CD4-positive, alpha-beta memory T cell (primary cell): ENCODE data around the gene MBIP. TPM values are rescaled to one million over a fixed set of nuclear protein-coding genes. Genes with fewer than 3 reads are reported as not detected.

Source experiments
- CTCF ChIA-PET: fragments of 350-600 bp; sonication (Branson Sonifier 250); formaldehyde crosslinking; loops from one replicate; lab custom pipeline; 2021; ENCODE audit warnings: inconsistent platforms; ENCODE audit not compliant: partially characterized antibody; lab: Charles Lee
- POLR2A ChIA-PET: fragments of 350-600 bp; sonication (Branson Sonifier 250); formaldehyde crosslinking; loops from one replicate; lab custom pipeline; 2021; ENCODE audit not compliant: partially characterized antibody; lab: Charles Lee
- DNase-seq, 5 donors: peaks; one replicate each; pipeline versions ENCODE4 v3.0.0 to v3.0.0-alpha.2; 2020 to 2022; ENCODE audit warnings: mixed read lengths in 1 of 5
- H3K27ac ChIP-seq: one replicate; pipeline ENCODE4 v1.7.0; 2013; ENCODE audit warnings: low read depth, low read length
- H3K27me3 ChIP-seq: 2 replicates; pipeline ENCODE4 v1.7.0; 2013; ENCODE audit warnings: mild to moderate bottlenecking, low read length, moderate library complexity; ENCODE audit not compliant: insufficient read depth
- H3K36me3 ChIP-seq: 2 replicates; pipeline ENCODE4 v1.7.0; 2013; ENCODE audit warnings: mild to moderate bottlenecking, low read length, moderate library complexity; ENCODE audit not compliant: insufficient read depth
- H3K4me1 ChIP-seq: 2 replicates; pipeline ENCODE4 v1.7.0; 2013; ENCODE audit warnings: mild to moderate bottlenecking, low read length, moderate library complexity; ENCODE audit not compliant: insufficient read depth
- H3K4me3 ChIP-seq, 2 donors: one replicate each; pipeline ENCODE4 v1.7.0; 2013; ENCODE audit warnings: low read length in 2 of 2, mild to moderate bottlenecking in 1 of 2
- H3K9me3 ChIP-seq, 2 donors: one replicate each; pipeline ENCODE4 v1.7.0; 2013; ENCODE audit warnings: low read length in 2 of 2, control low read depth in 1 of 2; ENCODE audit not compliant: control insufficient read depth in 1 of 2
- H3K27ac Mint-ChIP-seq, 7 donors: one replicate each; pipeline ENCODE4 v1.8.0; 2020 to 2021; ENCODE audit warnings: mixed read lengths in 7 of 7, mild to moderate bottlenecking in 6 of 7, inconsistent platforms in 3 of 7, moderate library complexity in 3 of 7
- H3K27me3 Mint-ChIP-seq, 2 donors: one replicate each; pipeline ENCODE4 v1.8.0; 2020 to 2021; ENCODE audit warnings: mixed read lengths in 2 of 2
- H3K36me3 Mint-ChIP-seq, 2 donors: one replicate each; pipeline ENCODE4 v1.8.0; 2020 to 2021; ENCODE audit warnings: mixed read lengths in 2 of 2, inconsistent platforms in 1 of 2, mild to moderate bottlenecking in 1 of 2
- H3K4me1 Mint-ChIP-seq, 4 donors: one replicate each; pipeline ENCODE4 v1.8.0; 2020 to 2021; ENCODE audit warnings: mixed read lengths in 4 of 4, mild to moderate bottlenecking in 1 of 4
- H3K4me3 Mint-ChIP-seq, 8 donors: one replicate each; pipeline ENCODE4 v1.8.0; 2020 to 2021; ENCODE audit warnings: mixed read lengths in 8 of 8, mild to moderate bottlenecking in 7 of 8, moderate library complexity in 6 of 8, inconsistent platforms in 3 of 8
- H3K9me3 Mint-ChIP-seq, 8 donors: one replicate each; pipeline ENCODE4 v1.8.0; 2020 to 2021; ENCODE audit warnings: mixed read lengths in 8 of 8, mild to moderate bottlenecking in 5 of 8, inconsistent platforms in 3 of 8, moderate library complexity in 1 of 8
- intact Hi-C: fragments of 100-400 bp; cut with micrococcal nuclease; formaldehyde crosslinking; loops from one replicate; pipeline ENCODE4 v1.15.1; 2023
- polyA plus RNA-seq, 2 donors: library from polyadenylated mRNA; unstranded; fragments of 300-500 nt; fragmentation: Illumina TruSeq; gene quantifications; one replicate each; pipeline ENCODE4 v1.2.3, GENCODE V29; 2021
- total RNA-seq, 2 experiments: library from RNA; stranded (reverse); gene quantifications; one replicate each; pipeline ENCODE4 v1.2.3, GENCODE V29; 2021

The MBIP gene
- total and polyA plus RNA-seq, 4 experiments from 2014 or later, result 16.7 to 25.6 (median 19.8) TPM

DNA sequence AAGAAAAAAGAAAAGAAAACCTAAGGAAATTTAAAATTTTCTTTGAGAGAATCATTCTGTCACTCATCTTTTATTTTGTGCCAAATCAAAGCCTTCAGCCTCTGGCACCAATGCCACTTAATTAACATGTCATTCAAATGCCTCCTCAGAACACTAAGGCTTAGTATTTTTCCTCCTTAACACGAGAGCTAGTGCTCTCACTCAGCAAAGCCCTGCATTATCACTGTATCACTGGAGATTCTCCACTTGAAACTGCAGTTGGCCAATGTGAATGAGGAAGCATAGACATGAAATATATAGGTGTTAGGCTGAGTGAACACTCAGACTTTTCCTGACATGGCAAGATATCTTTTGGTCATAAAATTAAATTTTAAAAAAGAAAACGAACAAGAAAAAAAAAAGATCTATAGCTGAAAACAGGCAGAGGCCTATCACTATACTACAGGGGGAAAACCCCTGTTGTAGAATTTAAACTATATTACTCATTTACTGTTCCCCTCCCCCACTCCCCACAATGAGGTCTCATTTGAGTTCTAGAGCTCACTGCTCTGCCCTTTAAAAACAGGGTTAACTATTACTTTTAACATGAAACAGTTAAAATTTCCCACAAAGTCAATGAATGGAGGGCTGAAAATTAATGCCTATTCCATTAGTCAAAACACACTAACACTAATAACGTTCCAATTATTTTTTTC is 5.1 kb downstream of the MBIP start:
- no peaks in the 10 kb centered on the region for H3K27me3 Mint-ChIP-seq
- H3K27ac Mint-ChIP-seq, result no peak overlapping the region
- Histone ChIP-seq H3K27ac (no peak overlapping the region), H3K27me3 (no peaks in the 10 kb centered on the region), H3K4me3 (no peak overlapping the region), H3K9me3 (no peaks in the 10 kb centered on the region), H3K4me1 (peaks cover 18% of the 10 kb centered on the region), H3K36me3 (peaks cover 14% of the 10 kb centered on the region)
- DNase-seq, result no peak
- intact Hi-C loops, result no loop called here
- no peak overlapping the region for H3K4me3 Mint-ChIP-seq
- H3K36me3 Mint-ChIP-seq, result peaks cover 26 to 29% of the 10 kb centered on the region in 2 donors
- POLR2A ChIA-PET, result no interaction called here
- no peaks in the 10 kb centered on the region for H3K9me3 Mint-ChIP-seq
- CTCF ChIA-PET, result no interaction called here
- H3K4me1 Mint-ChIP-seq, result peaks cover 14 to 39% (median 23%) of the 10 kb centered on the region in 4 donors

DNA sequence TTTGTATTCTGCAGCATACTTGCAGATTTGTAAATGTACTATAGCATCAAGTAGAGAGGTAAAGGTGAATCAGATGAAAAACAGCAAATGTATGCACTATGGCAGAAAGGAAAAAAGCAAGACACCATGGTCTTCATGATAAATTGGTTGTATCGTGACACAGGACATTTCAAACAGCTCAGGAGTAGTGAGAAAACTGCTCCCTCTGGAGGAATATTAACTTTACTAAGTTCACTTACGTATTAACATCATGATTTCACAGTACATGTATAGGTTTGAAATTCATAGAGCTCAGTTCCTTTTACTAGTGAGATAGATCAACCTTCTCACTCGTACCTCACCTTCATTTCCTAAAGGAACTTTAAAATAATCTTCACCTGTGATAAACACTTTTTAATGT is 6.5 kb downstream of the MBIP start:
- intact Hi-C loops, result no loop called here
- H3K27me3 ChIP-seq, result no peaks in the 10 kb centered on the region
- H3K4me1 ChIP-seq, result peaks cover 10% of the 10 kb centered on the region
- Mint-ChIP-seq H3K9me3 (no peaks in the 10 kb centered on the region), H3K4me3 (no peak overlapping the region), H3K27ac (no peak overlapping the region), H3K36me3 (peaks cover 37 to 39% of the 10 kb centered on the region in 2 donors), H3K4me1 (peaks cover 10 to 27% (median 15%) of the 10 kb centered on the region in 4 donors), H3K27me3 (no peaks in the 10 kb centered on the region)
- no peak overlapping the region for H3K4me3 ChIP-seq
- peaks cover 20% of the 10 kb centered on the region for H3K36me3 ChIP-seq
- no peak for DNase-seq
- H3K27ac ChIP-seq, result no peak overlapping the region
- no peaks in the 10 kb centered on the region for H3K9me3 ChIP-seq
- ChIA-PET POLR2A (no interaction called here), CTCF (no interaction called here)

- no peaks in the 10 kb centered on the region for H3K27me3 Mint-ChIP-seq
- no peaks in the 10 kb centered on the region for H3K27me3 ChIP-seq
- peaks cover 27% of the 10 kb centered on the region for H3K36me3 ChIP-seq
- CTCF ChIA-PET, result no interaction called here
- no peaks in the 10 kb centered on the region for H3K9me3 Mint-ChIP-seq
- no peak for DNase-seq
- H3K9me3 ChIP-seq, result no peaks in the 10 kb centered on the region
- peaks cover 44 to 46% of the 10 kb centered on the region in 2 donors for H3K36me3 Mint-ChIP-seq
- no peak overlapping the region for H3K4me3 ChIP-seq
- POLR2A ChIA-PET, result no interaction called here
- no peak overlapping the region for H3K27ac Mint-ChIP-seq
- peaks cover 6% of the 10 kb centered on the region for H3K4me1 ChIP-seq
- no peak overlapping the region for H3K27ac ChIP-seq
- intact Hi-C loops, result no loop called here
- no peak overlapping the region for H3K4me3 Mint-ChIP-seq
- peaks cover 7 to 27% (median 15%) of the 10 kb centered on the region in 4 donors for H3K4me1 Mint-ChIP-seq
Measured at GRCh38 chr14:36313206-36313605, 7.2 kb downstream of the MBIP start.

GRCh38 chr14:36306836-36307235 is 13.6 kb downstream of the MBIP start:
- Histone ChIP-seq H3K27me3 (no peaks in the 10 kb centered on the region), H3K4me1 (no peaks in the 10 kb centered on the region), H3K36me3 (peaks cover 43% of the 10 kb centered on the region), H3K27ac (no peak overlapping the region), H3K9me3 (no peaks in the 10 kb centered on the region), H3K4me3 (no peak overlapping the region)
- POLR2A ChIA-PET, result interaction anchor here (1.0 kb wide), 1 partner anchor 13 kb away, joined by 4 read pairs; the partner anchor contains the start of gene MBIP
- intact Hi-C loops, result no loop called here
- Mint-ChIP-seq H3K27me3 (no peaks in the 10 kb centered on the region), H3K4me1 (peaks cover 0 to 1% (median 0%) of the 10 kb centered on the region in 4 donors), H3K9me3 (no peaks in the 10 kb centered on the region), H3K36me3 (peaks cover 61 to 73% of the 10 kb centered on the region in 2 donors), H3K27ac (no peak overlapping the region), H3K4me3 (no peak overlapping the region)
- no peak for DNase-seq
- CTCF ChIA-PET, result no interaction called here

- DNase-seq, result no peak
- Histone ChIP-seq H3K36me3 (peaks cover 35% of the 10 kb centered on the region), H3K27ac (no peak overlapping the region), H3K4me1 (no peaks in the 10 kb centered on the region), H3K27me3 (no peaks in the 10 kb centered on the region), H3K4me3 (no peak overlapping the region), H3K9me3 (no peaks in the 10 kb centered on the region)
- Mint-ChIP-seq H3K27ac (no peak overlapping the region), H3K4me1 (peaks cover 0 to 1% (median 0%) of the 10 kb centered on the region in 4 donors), H3K4me3 (no peak overlapping the region), H3K36me3 (peaks cover 49 to 64% of the 10 kb centered on the region in 2 donors), H3K9me3 (no peaks in the 10 kb centered on the region), H3K27me3 (no peaks in the 10 kb centered on the region)
- intact Hi-C loops, result no loop called here
- POLR2A ChIA-PET, result interaction anchor here (1.5 kb wide), 1 partner anchor 15 kb away, joined by 4 read pairs; the partner anchor contains the start of gene MBIP
- CTCF ChIA-PET, result interaction anchor here (1.1 kb wide), 1 partner anchor 15 kb away, joined by 3 read pairs; no protein-coding TSS in a partner anchor
Measured at GRCh38 chr14:36304895-36305294, 15.5 kb downstream of the MBIP start.

GRCh38 chr14:36303960-36304359 is 16.5 kb downstream of the MBIP start:
- Mint-ChIP-seq H3K27me3 (no peaks in the 10 kb centered on the region), H3K27ac (no peak overlapping the region), H3K4me1 (peaks cover 0 to 1% (median 0%) of the 10 kb centered on the region in 4 donors), H3K4me3 (no peak overlapping the region), H3K36me3 (peaks cover 48 to 64% of the 10 kb centered on the region in 2 donors), H3K9me3 (no peaks in the 10 kb centered on the region)
- POLR2A ChIA-PET, result interaction anchor here (1.5 kb wide), 1 partner anchor 16 kb away, joined by 4 read pairs; the partner anchor contains the start of gene MBIP
- H3K27ac ChIP-seq, result no peak overlapping the region
- DNase-seq, result no peak
- H3K27me3 ChIP-seq, result no peaks in the 10 kb centered on the region
- H3K9me3 ChIP-seq, result no peaks in the 10 kb centered on the region
- intact Hi-C loops, result no loop called here
- H3K4me3 ChIP-seq, result no peak overlapping the region
- H3K36me3 ChIP-seq, result peaks cover 34% of the 10 kb centered on the region
- CTCF ChIA-PET, result no interaction called here
- no peaks in the 10 kb centered on the region for H3K4me1 ChIP-seq

DNA sequence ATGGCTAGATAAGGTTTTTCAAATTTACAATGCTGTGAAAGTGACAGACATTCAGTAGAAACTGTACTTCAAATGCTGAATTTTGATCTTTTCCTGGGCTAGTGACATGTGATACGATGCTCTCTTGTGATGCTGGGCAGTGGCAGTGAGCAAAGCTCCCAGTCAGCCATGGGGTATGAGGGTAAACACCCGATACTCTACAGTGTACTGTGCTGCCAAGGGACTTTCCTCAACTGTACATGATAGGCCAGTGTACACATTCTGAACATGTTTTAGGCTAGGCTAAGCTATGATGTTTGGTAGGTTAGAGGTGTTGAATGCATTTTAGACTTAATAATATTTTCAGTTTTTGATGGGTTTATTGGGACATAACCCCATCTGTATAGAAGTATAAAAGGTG is 17.6 kb downstream of the MBIP start:
- Histone ChIP-seq H3K27me3 (no peaks in the 10 kb centered on the region), H3K4me3 (no peak overlapping the region), H3K9me3 (no peaks in the 10 kb centered on the region), H3K27ac (no peak overlapping the region), H3K4me1 (no peaks in the 10 kb centered on the region), H3K36me3 (peaks cover 30% of the 10 kb centered on the region)
- no peak for DNase-seq
- Mint-ChIP-seq H3K27me3 (no peaks in the 10 kb centered on the region), H3K4me1 (peaks cover 0 to 1% (median 0%) of the 10 kb centered on the region in 4 donors), H3K4me3 (no peak overlapping the region), H3K36me3 (peaks cover 47 to 66% of the 10 kb centered on the region in 2 donors), H3K27ac (no peak overlapping the region), H3K9me3 (no peaks in the 10 kb centered on the region)
- CTCF ChIA-PET, result no interaction called here
- POLR2A ChIA-PET, result no interaction called here
- intact Hi-C loops, result no loop called here
